ENCODE results near the gene AHI1. TPM values are rescaled to one million over a fixed set of nuclear protein-coding genes. Genes with fewer than 3 reads are reported as not detected.

The AHI1 gene
- total RNA-seq, 1 experiment from 2014 or later: 22.8 TPM

DNA sequence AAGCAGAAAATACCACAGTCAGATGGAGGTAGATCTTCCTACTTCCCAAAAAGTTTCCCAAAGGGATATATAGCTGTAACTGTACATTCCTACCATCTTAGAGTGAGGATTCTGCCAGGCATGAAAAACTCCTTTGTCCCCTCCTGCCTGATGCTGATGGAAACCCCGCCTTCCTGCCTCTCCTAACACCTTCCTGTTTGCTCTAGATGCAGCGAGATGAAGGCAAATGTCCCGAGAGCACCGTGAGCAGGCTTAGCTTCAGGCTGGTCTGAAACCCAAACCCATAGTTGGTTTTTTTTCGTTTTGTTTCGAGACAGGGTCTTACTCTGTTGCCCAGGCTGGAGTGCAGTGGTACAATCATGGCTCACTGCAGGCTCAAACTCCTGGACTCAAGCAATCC lies 260.8 kb downstream of the AHI1 start:
- intact Hi-C loops (cut with micrococcal nuclease; ENCODE audit: unreplicated experiment): no loop called here
- DNase-seq (ENCODE audit: low spot score): no peak
- Histone ChIP-seq H3K36me3 (ENCODE audit: insufficient read depth, low read length, poor library complexity, severe bottlenecking) (no peaks in the 10 kb centered on the region), H3K9me3 (ENCODE audit: low read depth, low read length, poor library complexity, severe bottlenecking) (no peaks in the 10 kb centered on the region), H3K4me1 (ENCODE audit: insufficient read depth, low read length, poor library complexity, severe bottlenecking) (no peaks in the 10 kb centered on the region), H3K27me3 (replicated peaks; ENCODE audit: insufficient read depth, low read depth, low read length, poor library complexity) (no peaks in the 10 kb centered on the region), H3K4me3 (ENCODE audit: low read depth, low read length, poor library complexity, severe bottlenecking) (no peak overlapping the region), H3K27ac (ENCODE audit: low read depth, low read length, poor library complexity, severe bottlenecking) (no peak overlapping the region)
- BruUV-seq (replicated peaks): no TSS peak
- ChIA-PET POLR2A (ENCODE audit: low non-redundant PET) (no interaction called here), CTCF (no interaction called here)
- TF ChIP-seq EZH2 (IDR thresholded peaks at IDR 0.05; ENCODE audit: borderline replicate concordance, low read depth, low read length, poor library complexity, severe bottlenecking) (no peak), CTCF (conservative IDR thresholded peaks at IDR 0.05; ENCODE audit: low read depth, low read length) (no peak)

DNA sequence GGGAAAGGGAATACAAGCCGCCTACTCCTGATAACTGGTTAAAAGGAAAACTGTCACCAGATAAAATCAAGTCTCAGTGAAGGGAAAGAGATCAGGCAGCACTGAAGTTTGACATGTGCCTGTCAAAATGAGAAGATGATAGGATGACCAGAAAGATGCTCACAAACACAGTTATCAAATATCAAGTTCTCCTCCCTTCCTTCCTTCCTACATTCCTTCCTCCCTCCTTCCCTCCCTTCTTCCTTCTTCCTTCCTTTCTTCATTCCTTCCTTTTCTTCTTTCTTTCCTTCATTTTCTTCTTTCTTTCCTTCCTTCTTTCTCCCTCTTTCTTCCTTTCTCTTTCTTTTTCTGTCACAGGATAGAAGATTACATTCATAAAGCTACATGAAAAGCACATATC lies 261.2 kb downstream of the AHI1 start:
- CTCF ChIA-PET: interaction anchor here (0.5 kb wide), 1 partner anchor 29 kb away, joined by 4 read pairs; no protein-coding TSS in a partner anchor
- no TSS peak for BruUV-seq (replicated peaks)
- DNase-seq (ENCODE audit: low spot score): no peak

DNA sequence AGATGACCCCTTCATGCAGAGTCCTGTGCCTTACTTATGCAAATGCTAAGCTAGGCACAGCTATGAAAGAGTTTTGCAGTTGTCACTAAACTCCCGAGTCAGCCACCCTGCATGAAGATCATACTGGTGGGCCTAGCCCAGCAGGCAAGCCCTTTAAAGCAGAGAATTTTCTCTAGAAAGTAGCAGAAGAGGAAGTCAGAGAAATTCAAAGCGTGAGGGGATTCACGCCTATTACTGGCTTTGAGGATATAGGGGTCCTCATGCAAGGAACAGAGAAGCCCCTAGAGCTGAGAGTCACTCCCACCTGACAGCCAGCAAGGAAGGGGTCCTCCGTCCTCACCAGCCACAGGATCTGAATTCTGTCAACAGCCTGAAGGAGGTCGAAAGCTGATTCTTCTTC lies 261.8 kb downstream of the AHI1 start:
- H3K27me3 ChIP-seq (replicated peaks; ENCODE audit: insufficient read depth, low read depth, low read length, poor library complexity): no peaks in the 10 kb centered on the region
- H3K4me1 ChIP-seq (ENCODE audit: insufficient read depth, low read length, poor library complexity, severe bottlenecking): no peaks in the 10 kb centered on the region
- no peak for DNase-seq (ENCODE audit: low spot score)
- no peak overlapping the region for H3K4me3 ChIP-seq (ENCODE audit: low read depth, low read length, poor library complexity, severe bottlenecking)
- TF ChIP-seq EZH2 (IDR thresholded peaks at IDR 0.05; ENCODE audit: borderline replicate concordance, low read depth, low read length, poor library complexity, severe bottlenecking) (no peak), CTCF (conservative IDR thresholded peaks at IDR 0.05; ENCODE audit: low read depth, low read length) (no peak)
- CTCF ChIA-PET: no interaction called here
- H3K36me3 ChIP-seq (ENCODE audit: insufficient read depth, low read length, poor library complexity, severe bottlenecking): no peaks in the 10 kb centered on the region
- intact Hi-C loops (cut with micrococcal nuclease; ENCODE audit: unreplicated experiment): no loop called here
- no peaks in the 10 kb centered on the region for H3K9me3 ChIP-seq (ENCODE audit: low read depth, low read length, poor library complexity, severe bottlenecking)
- no peak overlapping the region for H3K27ac ChIP-seq (ENCODE audit: low read depth, low read length, poor library complexity, severe bottlenecking)
- POLR2A ChIA-PET (ENCODE audit: low non-redundant PET): no interaction called here
- no TSS peak for BruUV-seq (replicated peaks)

More for the DNA sequence above, 261.2 kb downstream of the AHI1 start:
- no peaks in the 10 kb centered on the region for H3K4me1 ChIP-seq (ENCODE audit: insufficient read depth, low read length, poor library complexity, severe bottlenecking)
- TF ChIP-seq CTCF (conservative IDR thresholded peaks at IDR 0.05; ENCODE audit: low read depth, low read length) (no peak), EZH2 (IDR thresholded peaks at IDR 0.05; ENCODE audit: borderline replicate concordance, low read depth, low read length, poor library complexity, severe bottlenecking) (no peak)
- H3K4me3 ChIP-seq (ENCODE audit: low read depth, low read length, poor library complexity, severe bottlenecking): no peak overlapping the region
- H3K27ac ChIP-seq (ENCODE audit: low read depth, low read length, poor library complexity, severe bottlenecking): no peak overlapping the region
- no peaks in the 10 kb centered on the region for H3K27me3 ChIP-seq (replicated peaks; ENCODE audit: insufficient read depth, low read depth, low read length, poor library complexity)
- POLR2A ChIA-PET (ENCODE audit: low non-redundant PET): no interaction called here
- intact Hi-C loops (cut with micrococcal nuclease; ENCODE audit: unreplicated experiment): no loop called here
- no peaks in the 10 kb centered on the region for H3K36me3 ChIP-seq (ENCODE audit: insufficient read depth, low read length, poor library complexity, severe bottlenecking)
- no peaks in the 10 kb centered on the region for H3K9me3 ChIP-seq (ENCODE audit: low read depth, low read length, poor library complexity, severe bottlenecking)
